HG02623 (cell line): Measurements from ENCODE around the gene SSNA1.
A peak's percentile ranks its signal among the peaks of the same experiment; 100 is the strongest.

Experiments used
- ATAC-seq: cut with Tn5 transposase; IDR thresholded peaks from one replicate; pipeline ENCODE4 v1.9.1; 2021; ENCODE audit warnings: moderate library complexity; ENCODE audit not compliant: unreplicated experiment

SSNA1 gene

DNA sequence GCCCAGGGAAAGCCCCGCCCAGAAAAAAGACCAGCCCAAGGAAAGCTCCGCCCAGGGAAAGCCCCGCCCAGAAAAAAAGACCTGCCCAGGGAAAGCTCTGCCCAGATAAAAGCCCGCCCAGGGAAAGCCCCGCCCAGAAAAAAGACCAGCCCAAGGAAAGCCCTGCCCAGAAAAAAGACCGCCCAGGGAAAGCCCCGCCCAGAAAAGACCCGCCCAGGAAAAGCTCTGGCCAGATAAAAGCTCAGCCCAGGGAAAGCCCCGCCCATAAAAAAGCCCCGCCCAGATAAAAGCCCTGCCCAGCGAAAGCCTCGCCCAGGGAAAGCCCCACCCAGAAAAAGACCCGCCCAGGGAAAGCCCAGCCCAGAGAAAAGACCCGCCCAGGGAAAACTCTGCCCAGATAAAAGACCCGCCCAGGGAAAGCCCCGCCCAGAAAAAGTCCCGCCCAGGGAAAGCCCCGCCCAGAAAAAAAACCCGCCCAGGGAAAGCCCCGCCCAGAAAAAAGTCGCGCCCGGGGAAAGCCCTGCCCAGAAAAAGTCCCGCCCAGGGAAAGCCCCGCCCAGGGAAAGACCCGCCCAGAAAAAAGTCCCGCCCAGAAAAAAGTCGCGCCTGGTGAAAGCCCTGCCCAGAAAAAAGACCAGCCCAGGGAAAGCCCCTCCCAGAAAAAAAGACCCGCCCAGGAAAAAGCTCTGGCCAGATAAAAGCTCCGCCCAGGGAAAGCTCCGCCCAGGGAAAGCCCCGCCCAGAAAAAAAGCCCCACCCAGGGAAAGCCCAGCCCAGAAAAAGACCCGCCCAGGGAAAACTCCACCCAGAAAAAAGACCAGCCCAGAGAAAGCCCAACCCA lies 37.6 kb upstream of the SSNA1 start:
- peak; percentile 43 for ATAC-seq

DNA sequence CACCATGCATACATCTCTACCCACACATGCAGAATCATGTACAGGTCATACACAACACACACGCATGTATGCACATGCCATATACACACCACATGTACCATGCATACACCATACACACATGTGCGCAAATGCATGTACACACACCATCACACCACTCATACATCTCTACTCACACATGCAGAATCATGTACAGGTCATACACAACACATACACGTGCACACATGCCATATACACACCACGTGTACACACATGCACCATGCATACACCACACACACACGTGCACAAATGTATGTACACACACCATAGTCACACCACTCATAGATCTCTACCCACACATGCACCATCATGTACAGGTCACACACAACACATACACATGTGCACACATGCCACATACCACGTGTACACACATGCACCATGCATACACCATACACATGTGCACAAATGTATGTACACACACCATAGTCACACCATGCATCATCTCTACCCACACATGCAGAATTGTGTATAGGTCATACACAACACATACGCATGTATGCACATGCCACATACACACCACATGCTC lies 35.6 kb upstream of the SSNA1 start:
- ATAC-seq, result no peak

DNA sequence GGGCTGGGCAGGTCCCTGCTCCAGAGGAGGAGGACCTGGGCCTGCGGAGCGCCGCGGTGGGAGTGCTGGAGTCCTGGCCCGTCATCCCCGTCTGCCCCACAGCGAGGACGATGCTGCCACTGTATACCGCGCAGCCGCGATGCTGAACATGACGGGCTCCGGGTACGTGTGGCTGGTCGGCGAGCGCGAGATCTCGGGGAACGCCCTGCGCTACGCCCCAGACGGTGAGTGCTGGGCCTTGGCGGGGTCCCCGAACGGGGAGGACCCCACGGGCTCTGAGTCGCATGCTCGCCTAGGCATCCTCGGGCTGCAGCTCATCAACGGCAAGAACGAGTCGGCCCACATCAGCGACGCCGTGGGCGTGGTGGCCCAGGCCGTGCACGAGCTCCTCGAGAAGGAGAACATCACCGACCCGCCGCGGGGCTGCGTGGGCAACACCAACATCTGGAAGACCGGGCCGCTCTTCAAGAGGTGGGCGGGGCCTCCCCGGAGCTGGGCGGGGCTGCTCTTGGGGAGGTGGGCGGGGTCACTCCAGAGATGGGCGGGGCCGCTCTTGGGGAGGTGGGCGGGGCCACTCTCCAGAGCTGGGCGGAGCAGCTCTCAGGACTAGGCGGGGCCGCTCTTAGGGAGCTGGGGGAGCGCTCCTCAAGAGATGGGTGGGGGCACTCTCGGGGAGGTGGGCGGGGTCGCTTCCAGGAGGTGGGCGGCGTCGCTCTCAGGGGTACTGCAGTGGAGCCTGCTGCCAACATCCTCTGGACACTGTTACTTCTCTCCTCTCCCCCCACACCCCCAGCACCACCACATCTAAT lies 31.7 kb upstream of the SSNA1 start:
- no peak for ATAC-seq

DNA sequence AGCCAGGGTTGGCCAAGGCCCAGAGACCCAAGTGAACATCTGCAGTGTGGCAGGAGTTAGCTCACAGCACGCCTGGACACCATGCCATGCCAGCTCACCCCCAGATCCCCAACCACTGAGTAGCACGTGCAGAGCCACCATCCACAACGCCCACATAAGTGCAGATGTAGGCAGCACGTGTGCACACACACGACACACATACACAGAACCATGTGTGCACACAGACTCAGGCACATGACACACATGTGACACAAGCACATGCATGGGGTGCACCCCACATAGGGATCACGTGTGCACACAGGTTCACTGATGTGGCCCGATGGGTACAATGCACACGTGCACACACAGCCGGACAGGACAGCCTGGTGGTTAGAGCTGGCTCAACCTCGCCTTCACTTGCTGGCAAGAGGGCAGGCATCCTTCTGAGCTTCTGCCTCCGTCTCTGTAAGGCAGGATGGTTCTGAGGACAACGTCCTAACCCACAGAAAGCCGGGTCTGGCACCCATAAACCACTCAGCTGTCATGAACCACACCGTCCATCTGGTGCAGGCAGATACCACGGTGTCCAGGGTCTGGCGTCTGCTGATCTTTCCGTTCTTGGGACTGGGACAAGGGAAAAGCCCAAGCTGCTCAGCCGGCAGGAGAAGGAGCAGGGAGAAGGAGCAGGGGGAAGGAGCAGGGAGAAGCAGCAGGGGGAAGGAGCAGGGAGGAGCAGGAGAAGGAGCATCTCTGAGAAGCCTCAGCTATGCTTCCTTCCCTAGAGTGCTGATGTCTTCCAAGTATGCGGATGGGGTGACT lies 30.7 kb upstream of the SSNA1 start:
- no peak for ATAC-seq

DNA sequence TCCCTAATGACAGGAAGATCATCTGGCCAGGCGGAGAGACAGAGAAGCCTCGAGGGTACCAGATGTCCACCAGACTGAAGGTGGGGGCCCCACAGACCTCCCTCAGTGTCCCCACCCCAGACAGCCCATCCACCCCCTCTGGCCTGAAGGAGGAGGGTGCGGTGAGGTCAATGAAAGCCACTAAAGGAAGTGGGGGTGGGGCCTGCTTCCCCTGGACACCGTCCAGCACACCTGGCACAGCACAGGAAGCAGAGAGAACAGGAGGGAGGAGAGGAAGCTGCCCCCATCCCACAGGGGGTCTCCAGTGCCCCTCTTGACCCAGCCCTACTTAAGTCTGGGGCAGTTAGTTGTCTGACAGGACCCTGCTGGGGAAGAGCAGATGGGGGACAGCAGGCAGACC lies 29.9 kb upstream of the SSNA1 start:
- no peak for ATAC-seq

DNA sequence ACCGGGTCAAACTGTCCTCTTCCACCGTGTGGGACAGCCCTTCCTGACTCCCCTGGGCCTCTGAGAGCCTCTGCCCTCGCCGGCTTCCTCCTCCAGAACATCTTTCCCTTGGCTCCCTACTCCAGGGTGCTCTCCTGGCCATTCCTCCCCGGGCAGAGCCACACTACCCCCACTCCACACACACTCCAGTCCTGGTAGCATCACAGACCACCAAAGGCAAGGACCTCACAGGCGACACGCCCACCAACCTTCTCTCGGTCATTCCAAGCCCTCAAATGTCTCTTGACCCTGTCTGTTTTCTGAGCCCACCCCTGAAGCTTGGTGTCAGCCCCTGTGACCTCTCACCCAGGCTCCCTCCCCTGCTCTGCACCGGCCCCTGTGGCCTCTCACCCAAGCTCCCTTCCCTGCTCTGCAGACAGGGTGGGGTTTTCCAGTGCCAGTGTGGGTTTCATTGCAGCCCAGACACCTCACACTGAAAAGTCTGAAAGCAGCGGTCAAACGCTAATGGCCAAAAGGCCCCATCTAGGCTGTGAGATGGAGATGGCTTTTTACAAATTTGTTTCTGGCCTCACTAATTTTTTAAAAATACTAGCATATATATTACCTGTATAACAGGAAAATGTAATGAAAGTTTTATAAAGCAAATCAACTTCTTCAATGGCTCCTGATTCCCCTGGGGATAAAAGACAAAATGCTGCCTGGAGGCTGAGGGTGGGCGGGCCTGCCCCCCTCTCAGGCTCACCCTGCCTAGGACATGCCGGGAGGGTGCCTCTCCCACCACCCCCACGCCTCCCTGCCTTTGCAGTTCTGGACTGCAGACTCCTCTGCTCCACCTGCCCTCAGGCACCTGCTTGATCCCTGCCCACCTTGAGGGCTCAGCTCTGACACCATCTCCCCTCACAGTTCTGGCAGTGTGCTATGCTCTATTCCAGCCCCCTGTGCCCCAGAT lies 29.1 kb upstream of the SSNA1 start:
- ATAC-seq, result no peak

DNA sequence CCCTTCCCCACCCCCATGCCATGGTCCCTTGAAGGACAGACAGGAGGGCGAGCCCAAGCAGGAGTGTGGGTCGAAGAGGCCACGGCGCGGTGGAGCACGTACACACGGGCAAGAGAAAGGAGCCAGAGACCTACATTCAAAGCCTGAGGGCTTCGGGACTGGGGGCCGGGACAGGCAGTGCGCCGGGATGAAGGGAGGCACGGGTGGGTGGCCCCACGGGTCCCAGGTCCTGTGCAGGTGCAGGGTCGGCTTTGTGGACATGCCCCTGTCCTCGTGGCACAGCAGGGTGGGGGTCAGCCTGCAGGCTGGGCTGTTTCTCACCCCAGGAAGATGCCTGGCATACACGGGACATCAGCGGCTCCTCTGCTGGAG lies 28.4 kb upstream of the SSNA1 start:
- no peak for ATAC-seq

DNA sequence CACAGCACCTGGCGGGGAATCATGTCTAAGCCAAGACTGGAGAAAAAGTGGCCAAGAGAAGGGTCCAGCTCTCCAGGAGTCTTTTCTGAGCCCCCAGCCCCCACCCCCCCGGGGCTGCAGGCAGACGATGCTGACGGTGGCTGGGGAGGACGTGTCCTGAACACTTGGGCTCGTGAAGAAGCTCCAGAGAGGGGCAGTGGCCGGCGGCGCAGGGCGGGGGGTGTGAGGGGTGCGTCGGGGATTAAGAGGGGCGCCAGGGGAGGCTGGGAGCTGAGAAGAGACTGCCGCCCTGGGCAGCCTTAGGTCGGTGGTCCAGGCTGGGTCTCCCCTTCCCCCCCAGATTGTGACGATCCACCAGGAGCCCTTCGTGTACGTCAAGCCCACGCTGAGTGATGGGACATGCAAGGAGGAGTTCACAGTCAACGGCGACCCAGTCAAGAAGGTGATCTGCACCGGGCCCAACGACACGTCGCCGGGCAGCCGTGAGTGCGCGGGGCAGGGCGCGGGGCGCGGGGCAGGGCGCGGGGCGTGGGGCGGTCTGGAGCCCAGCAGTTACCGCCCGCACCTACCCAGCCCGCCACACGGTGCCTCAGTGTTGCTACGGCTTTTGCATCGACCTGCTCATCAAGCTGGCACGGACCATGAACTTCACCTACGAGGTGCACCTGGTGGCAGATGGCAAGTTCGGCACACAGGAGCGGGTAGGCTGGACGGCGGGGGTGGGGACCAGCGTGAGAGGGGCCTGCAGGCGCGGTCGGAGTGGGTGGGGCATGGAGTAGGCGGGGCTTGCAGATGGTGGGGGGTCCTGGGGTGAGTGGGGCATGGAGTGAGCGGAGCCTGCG lies 27.5 kb upstream of the SSNA1 start:
- no peak for ATAC-seq

DNA sequence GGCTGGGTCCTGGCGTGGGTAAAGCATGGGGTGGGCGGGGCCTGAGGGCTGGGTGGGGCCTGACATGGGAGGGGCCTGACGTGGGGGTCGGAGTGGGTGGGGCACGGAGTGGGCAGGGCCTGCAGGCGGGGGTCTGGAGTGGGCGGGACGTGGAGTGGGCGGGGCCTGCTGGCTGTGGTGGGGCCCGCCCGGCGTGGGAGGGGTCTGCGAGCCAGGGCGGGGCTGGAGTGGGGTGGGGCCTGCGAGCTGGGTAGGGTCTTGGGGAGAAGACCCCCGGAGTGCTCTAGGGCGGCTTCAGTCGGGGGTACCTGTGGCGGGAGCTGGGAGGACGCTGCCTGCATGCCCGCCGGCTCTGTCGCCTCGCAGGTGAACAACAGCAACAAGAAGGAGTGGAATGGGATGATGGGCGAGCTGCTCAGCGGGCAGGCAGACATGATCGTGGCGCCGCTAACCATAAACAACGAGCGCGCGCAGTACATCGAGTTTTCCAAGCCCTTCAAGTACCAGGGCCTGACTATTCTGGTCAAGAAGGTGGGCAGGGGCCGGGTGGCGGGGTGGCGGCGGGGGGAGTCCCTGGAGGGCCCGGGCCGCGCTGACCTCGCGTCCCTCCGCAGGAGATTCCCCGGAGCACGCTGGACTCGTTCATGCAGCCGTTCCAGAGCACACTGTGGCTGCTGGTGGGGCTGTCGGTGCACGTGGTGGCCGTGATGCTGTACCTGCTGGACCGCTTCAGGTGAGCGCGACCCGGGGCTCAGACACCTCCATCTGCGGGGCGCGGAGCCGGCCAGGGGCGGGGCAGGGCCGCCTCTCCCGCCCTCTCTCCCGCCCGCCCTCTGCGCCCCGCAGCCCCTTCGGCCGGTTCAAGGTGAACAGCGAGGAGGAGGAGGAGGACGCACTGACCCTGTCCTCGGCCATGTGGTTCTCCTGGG lies 26.7 kb upstream of the SSNA1 start:
- no peak for ATAC-seq

DNA sequence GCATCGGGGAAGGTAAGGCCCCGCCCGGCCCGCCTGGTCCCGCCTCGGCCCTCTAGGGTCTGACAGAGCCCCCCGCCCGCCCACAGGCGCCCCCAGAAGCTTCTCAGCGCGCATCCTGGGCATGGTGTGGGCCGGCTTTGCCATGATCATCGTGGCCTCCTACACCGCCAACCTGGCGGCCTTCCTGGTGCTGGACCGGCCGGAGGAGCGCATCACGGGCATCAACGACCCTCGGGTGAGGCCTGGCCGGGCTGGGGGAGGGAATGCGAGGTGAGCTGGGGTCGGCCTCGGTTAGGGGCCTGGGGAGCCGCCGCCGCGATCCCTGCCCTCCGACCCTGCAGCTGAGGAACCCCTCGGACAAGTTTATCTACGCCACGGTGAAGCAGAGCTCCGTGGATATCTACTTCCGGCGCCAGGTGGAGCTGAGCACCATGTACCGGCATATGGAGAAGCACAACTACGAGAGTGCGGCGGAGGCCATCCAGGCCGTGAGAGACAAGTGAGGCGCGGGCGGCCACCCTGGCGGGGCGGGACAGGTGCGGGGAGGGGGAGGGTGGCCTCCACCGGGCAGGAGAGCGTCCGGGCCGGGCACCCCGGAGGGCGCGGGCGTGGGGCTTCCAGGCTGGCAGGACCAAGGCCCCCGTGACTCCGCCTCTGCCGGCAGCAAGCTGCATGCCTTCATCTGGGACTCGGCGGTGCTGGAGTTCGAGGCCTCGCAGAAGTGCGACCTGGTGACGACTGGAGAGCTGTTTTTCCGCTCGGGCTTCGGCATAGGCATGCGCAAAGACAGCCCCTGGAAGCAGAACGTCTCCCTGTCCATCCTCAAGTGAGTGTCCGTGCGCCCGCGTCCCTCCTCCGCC lies 25.7 kb upstream of the SSNA1 start:
- ATAC-seq, result no peak

DNA sequence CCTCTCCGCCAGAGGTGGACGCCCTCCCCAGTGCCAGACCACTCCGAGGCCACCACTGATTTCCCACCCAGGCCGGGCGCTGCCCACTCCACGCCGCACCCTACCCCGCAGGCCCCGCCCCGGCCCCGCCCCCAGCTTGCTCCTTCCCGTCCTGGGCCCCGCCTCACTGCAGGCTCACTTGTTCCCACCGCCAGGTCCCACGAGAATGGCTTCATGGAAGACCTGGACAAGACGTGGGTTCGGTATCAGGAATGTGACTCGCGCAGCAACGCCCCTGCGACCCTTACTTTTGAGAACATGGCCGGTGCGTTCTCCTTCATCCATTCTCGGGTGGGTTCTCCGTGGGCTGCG lies 25.1 kb upstream of the SSNA1 start:
- ATAC-seq, result no peak

DNA sequence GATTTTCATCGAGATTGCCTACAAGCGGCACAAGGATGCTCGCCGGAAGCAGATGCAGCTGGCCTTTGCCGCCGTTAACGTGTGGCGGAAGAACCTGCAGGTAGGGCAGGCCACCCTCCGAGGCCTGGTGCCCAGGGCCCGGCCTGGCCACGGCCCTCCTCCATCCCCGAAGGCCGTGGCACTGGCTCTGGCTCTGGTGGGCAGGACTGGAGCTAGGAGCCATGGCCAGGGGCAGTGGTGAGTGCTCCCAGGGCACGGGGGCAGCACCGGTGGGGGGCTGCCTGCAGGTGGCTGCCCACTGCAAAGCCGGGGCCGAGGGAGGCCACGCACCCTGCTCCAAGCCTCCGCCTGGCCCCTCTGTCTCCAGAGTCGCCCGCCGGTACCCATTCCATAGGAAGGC lies 24.7 kb upstream of the SSNA1 start:
- no peak for ATAC-seq

DNA sequence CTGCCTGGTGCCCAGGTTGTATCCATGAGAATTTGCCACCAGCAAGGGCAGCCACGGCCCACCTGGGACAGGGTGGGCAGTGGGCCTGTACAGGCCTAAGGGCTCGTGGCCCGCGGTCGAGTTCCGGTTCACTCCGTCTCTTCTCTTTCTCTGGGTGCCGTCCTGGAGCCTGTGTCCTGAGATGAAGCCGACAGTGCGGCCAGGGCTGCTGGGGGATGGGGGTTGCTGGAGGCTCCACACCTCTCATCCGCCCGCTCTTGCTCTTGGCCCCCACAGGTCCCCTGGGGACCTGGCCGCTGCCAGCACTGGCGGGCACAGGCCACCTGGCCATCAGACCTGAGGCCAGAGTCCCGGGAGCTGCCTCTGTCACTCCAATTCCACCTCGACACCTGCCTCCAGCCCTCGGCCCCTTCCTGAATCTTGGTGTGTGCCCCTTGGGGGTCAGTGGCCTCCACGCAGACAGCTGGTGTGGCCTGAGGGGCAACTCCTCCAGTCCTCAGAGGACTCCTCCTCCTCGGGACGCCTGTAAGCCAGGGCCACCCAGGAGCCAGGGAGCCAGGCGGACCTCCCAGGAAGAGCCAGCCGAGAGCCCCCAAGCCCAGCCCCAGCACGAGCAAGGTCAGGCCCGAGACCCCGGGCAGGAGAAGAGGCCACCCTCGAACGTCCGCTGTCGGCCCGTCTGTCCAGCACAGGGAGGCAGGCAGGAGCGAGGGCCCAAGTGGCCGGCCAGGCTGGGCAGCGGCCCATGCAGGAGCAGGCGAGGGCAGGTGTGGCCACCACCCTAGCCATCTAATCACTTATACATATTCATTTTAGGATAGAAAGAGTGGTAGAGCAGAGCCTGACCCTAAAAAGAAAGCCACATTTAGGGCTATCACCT lies 23.9 kb upstream of the SSNA1 start:
- no peak for ATAC-seq

DNA sequence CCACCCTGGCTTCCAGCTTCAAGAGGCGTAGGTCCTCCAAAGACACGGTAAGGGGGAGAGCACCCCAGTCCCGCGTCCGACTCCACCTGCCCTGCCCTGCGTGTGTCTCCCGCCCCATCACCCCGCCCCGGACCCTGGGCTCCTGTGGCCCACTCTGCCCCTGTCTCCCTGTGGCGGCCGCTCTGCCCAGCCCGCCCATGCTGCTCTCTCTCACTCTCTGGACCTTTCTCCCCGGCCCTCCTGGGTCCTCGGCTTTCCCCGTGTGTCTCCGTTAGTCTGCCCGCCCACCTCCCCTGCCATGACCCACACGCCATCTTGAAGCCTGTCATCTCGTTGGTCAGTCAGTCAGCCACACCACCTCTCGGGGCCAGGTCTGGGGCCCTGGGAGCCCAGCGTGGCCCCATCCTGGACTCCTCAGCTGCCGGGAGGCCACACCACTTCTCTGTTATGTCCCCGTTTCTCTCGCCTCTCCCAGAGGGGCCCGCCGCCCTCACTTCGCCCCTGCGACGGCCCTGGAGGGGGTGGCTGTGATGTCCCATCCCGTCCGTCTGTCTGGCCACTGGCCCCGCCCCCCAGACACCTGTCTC lies 23.1 kb upstream of the SSNA1 start:
- ATAC-seq, result no peak

DNA sequence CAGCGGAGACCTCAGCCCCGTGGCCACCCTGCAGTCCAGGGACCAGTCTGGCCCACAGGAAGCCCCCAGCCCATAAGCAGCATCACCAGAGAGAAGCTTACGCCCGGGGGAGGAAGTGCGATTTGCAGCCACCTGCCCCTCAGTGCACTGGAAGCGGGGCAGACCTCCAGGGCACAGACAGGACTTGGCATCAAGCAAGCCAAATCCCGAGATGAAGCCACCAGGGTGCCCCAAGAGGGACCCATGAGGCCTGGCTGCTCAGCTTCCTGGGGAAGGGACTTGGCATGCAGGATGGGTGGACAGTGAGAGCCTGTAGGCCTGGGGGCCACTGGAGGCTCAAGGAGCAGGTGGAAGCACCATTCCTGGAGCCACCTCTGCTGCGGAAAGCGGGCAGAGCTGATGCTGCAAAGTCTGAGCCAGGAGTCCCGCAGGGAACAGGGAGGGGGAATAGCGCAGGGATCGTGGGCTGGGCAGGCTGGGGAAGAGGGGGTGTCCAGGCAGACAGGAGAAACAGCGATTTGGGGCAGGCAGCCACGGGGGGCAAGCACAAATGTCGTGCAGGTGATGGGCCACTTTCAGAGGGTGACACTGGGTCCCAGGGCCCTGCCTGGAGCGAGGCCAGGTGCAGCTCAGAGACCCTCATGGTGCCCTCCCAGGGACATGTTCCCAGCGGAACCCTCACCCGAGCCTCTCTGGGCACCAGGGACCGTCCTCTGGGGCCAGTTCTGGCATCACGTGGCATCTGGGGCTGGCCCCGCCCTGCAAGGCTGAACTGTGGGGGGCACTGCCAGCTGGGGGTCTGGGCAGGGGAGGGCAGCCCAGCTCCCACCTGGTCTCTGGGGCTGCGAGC lies 21.9 kb upstream of the SSNA1 start:
- ATAC-seq, result no peak
